ENCODE data around the gene CD81.

DNA sequence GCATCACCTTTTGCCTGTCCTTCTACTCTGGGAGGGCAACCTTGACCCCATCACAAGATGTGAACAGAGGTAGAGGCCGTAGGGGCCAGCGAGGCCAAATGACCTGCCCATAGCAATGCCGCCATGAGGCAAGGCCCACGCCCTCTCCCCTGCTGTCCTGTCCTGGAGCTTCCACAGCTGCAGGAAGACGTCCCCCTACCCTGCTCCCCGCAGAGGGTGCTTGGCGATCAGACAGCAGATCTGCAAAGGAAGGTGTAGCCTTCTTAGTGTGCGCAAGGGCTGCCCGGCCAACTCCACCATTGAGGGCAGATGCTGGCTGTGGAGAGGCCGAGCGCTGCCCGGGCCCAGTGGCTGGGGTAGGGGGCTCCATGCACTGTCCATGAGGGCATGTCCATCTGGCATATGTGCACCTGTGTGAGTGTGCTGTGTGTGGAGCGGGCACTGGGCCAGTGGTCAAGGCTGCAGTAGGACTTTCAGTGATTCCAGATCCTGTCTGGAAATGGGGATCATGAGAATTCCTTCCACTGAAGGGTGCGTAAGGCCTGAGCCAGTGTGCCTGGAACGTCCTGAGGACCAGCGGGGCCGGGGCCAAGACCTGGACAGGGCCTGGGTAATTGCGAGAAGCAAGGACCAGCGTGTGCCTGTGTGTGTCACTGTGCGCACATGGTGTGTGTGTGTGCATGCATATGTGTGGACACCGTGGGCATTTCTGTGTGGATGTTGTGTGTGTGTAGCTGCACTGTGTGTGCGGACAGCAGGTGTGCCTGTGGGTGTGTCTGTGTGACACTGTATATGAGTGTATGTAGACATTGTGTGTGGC, 56.2 kb downstream of the CD81 start:
- TF ChIP-seq, protein P1, sequence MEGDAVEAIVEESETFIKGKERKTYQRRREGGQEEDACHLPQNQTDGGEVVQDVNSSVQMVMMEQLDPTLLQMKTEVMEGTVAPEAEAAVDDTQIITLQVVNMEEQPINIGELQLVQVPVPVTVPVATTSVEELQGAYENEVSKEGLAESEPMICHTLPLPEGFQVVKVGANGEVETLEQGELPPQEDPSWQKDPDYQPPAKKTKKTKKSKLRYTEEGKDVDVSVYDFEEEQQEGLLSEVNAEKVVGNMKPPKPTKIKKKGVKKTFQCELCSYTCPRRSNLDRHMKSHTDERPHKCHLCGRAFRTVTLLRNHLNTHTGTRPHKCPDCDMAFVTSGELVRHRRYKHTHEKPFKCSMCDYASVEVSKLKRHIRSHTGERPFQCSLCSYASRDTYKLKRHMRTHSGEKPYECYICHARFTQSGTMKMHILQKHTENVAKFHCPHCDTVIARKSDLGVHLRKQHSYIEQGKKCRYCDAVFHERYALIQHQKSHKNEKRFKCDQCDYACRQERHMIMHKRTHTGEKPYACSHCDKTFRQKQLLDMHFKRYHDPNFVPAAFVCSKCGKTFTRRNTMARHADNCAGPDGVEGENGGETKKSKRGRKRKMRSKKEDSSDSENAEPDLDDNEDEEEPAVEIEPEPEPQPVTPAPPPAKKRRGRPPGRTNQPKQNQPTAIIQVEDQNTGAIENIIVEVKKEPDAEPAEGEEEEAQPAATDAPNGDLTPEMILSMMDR (IDR thresholded peaks at IDR 0.05 in 4 of 5, conservative IDR thresholded peaks at IDR 0.05 in 1 of 5), result no peak
- TF ChIP-seq POLR2A (IDR thresholded peaks at IDR 0.05), result no peak

All from gastrocnemius medialis (tissue), 4 donors.